K562 (cell line): ENCODE results near the gene SLC6A1. TPM values are rescaled to one million over a fixed set of nuclear protein-coding genes. Genes with fewer than 3 reads are reported as not detected.

Experiments
- ATAC-seq: fragments of 200-7000 bp; cut with Tn5 transposase; 3 replicates; pipeline ENCODE4 v1.9.1; 2020; ENCODE audit warnings: moderate library complexity
- BruUV-seq: library from RNA; stranded (reverse); fragments of 400-500 nt; replicated peaks from 2 replicates; lab custom pipeline; 2021; lab: Mats Ljungman, UMichigan
- CTCF ChIA-PET: fragments of 300-600 bp; formaldehyde crosslinking; extraction: SDS; loops from one replicate; lab custom pipeline; 2021; ENCODE audit warnings: low intra/inter-chr PET ratio; lab: Yijun Ruan, JAX
- POLR2A ChIA-PET: fragments of 300-600, 350-650 bp; sonication (Branson Sonifier 250); formaldehyde crosslinking; extraction: SDS; loops from one replicate; lab custom pipeline; 2021; ENCODE audit warnings: antibody characterized with exemption, inconsistent platforms; lab: Yijun Ruan, JAX
- DNase-seq, 4 experiments: peaks; one replicate each; pipeline versions ENCODE4 v3.0.0 to v3.0.0-alpha.2; 2011 to 2018; ENCODE audit warnings: low spot score in 3 of 4, mixed read lengths in 3 of 4; ENCODE audit errors: extremely low read depth in 1 of 4
- FAIRE-seq: peaks from 2 replicates; lab custom pipeline; 2011; peaks lifted over from hg19 to GRCh38; lab: Jason Lieb, UNC
- H2AFZ ChIP-seq: 2 replicates; pipeline ENCODE4 v1.6.0; 2011; ENCODE audit warnings: low read depth, low read length, control low read depth, inconsistent platforms
- H3K27ac ChIP-seq: fragments of 200-600 bp; 3 replicates; pipeline ENCODE4 v1.8.0; 2011; ENCODE audit warnings: low read depth, mild to moderate bottlenecking, control low read depth, inconsistent platforms, low read length, moderate library complexity, mixed read lengths; ENCODE audit errors: extremely low read depth
- H3K27me3 ChIP-seq, 2 experiments: fragments of 300-600 bp in 1 of 2; 2 replicates in 1 of 2; 3 replicates in 1 of 2; pipeline versions ENCODE4 v1.6.0 to v1.8.0; 2011; ENCODE audit warnings: inconsistent platforms in 2 of 2, low read length in 2 of 2, mild to moderate bottlenecking in 1 of 2, mixed read lengths in 1 of 2, moderate library complexity in 1 of 2; ENCODE audit not compliant: control insufficient read depth in 2 of 2, insufficient read depth in 2 of 2
- H3K36me3 ChIP-seq: fragments of 300-600 bp; 3 replicates; pipeline ENCODE4 v1.8.0; 2011; ENCODE audit warnings: mild to moderate bottlenecking, low read length, inconsistent platforms; ENCODE audit not compliant: control insufficient read depth, insufficient read depth
- H3K4me1 ChIP-seq, 2 experiments: fragments of 200-600 bp in 1 of 2; replicated peaks in 1 of 2; 2 replicates in 1 of 2; 3 replicates in 1 of 2; pipeline versions ENCODE4 v1.5.1 to v1.8.0; 2011; ENCODE audit warnings: inconsistent platforms in 2 of 2, low read length in 2 of 2, mild to moderate bottlenecking in 1 of 2, mixed read lengths in 1 of 2, moderate library complexity in 1 of 2; ENCODE audit not compliant: control insufficient read depth in 2 of 2, insufficient read depth in 2 of 2
- H3K4me2 ChIP-seq: 2 replicates; pipeline ENCODE4 v1.6.1; 2011; ENCODE audit warnings: low read length, control low read depth, inconsistent platforms, mixed read lengths; ENCODE audit not compliant: insufficient read depth
- H3K4me3 ChIP-seq: fragments of 200-600 bp; sonication (generic), shearing (Covaris generic); 2 replicates; pipeline ENCODE4 v1.5.1; 2016; ENCODE audit warnings: control low read depth, inconsistent platforms
- H3K79me2 ChIP-seq: fragments of 200-600 bp; 3 replicates; pipeline ENCODE4 v1.8.0; 2011; ENCODE audit warnings: low read length, inconsistent platforms; ENCODE audit not compliant: control insufficient read depth, insufficient read depth
- H3K9ac ChIP-seq, 2 experiments: 2 replicates each; pipeline versions ENCODE4 v1.6.0 to v1.6.1; 2011; ENCODE audit warnings: low read depth in 2 of 2, low read length in 2 of 2, control low read depth in 1 of 2, inconsistent platforms in 1 of 2, mild to moderate bottlenecking in 1 of 2, mixed read lengths in 1 of 2; ENCODE audit not compliant: insufficient read depth in 1 of 2
- H3K9me1 ChIP-seq: one replicate; pipeline ENCODE4 v1.6.0; 2011; ENCODE audit warnings: inconsistent platforms, mild to moderate bottlenecking, low read length, moderate library complexity; ENCODE audit not compliant: control insufficient read depth, insufficient read depth
- H3K9me3 ChIP-seq: replicated peaks from 2 replicates; pipeline ENCODE4 v1.5.1; 2011; ENCODE audit warnings: low read depth, low read length, inconsistent platforms; ENCODE audit not compliant: control insufficient read depth, insufficient read depth
- H4K20me1 ChIP-seq: replicated peaks from 2 replicates; pipeline ENCODE4 v1.6.1; 2011; ENCODE audit warnings: low read length, inconsistent platforms, mixed read lengths; ENCODE audit not compliant: control insufficient read depth, insufficient read depth
- BCL6 ChIP-seq: fragments of 250-450 bp; sonication (Bioruptor Pico); IDR thresholded peaks from 2 replicates; pipeline ENCODE4 v1.4.0; 2020
- FOXK2 ChIP-seq, 2 experiments: fragments of 450-650 bp; IDR thresholded peaks in 1 of 2; conservative IDR thresholded peaks in 1 of 2; 2 replicates each; pipeline ENCODE4 v1.6.1; 2016; ENCODE audit warnings: low read depth in 2 of 2, mild to moderate bottlenecking in 1 of 2
- NFE2 ChIP-seq: IDR thresholded peaks from 2 replicates; pipeline ENCODE4 v1.6.1; 2014; ENCODE audit warnings: antibody characterized with exemption, low read depth
- NFIC ChIP-seq: fragments of 450-650 bp; IDR thresholded peaks from 2 replicates; pipeline ENCODE4 v1.6.1; 2017; ENCODE audit warnings: mild to moderate bottlenecking, inconsistent platforms
- NFIX ChIP-seq: fragments of 250-450 bp; sonication (Bioruptor Pico); IDR thresholded peaks from 2 replicates; pipeline ENCODE4 v1.4.0; 2020; ENCODE audit warnings: low read depth, mild to moderate bottlenecking, moderate library complexity
- NR3C1 ChIP-seq: sonication (generic); formaldehyde crosslinking; IDR thresholded peaks from 2 replicates; pipeline ENCODE4 v1.8.1; 2022; ENCODE audit warnings: missing genetic modification reagents
- POLR2AphosphoS2 ChIP-seq: IDR thresholded peaks from 2 replicates; pipeline ENCODE4 v1.6.1; 2012; ENCODE audit warnings: low read length, improper control_type of control experiment
- SNAPC5 ChIP-seq: fragments of 250-450 bp; sonication (Bioruptor Pico); IDR thresholded peaks from 2 replicates; pipeline ENCODE4 v1.8.0; 2021; ENCODE audit warnings: moderate library complexity, mild to moderate bottlenecking, inconsistent platforms
- USF2 ChIP-seq: sonication (generic); formaldehyde crosslinking; IDR thresholded peaks from 2 replicates; pipeline ENCODE4 v1.5.0; 2020; ENCODE audit warnings: missing genetic modification reagents
- WHSC1 ChIP-seq: IDR thresholded peaks from one replicate; pipeline ENCODE4 v1.6.1; 2012; ENCODE audit warnings: low read length, control low read depth, inconsistent platforms
- WGBS: fragments of 100-300 bp; shearing (Covaris generic); methylation state at CpG from one replicate; pipeline ENCODE4 v1.1.6; 2016; ENCODE audit warnings: low coverage, mixed read lengths; ENCODE audit not compliant: insufficient coverage; ENCODE audit errors: missing lambda C conversion rate; 5-methylcytosine and 5-hydroxymethylcytosine counted together
- in situ Hi-C: fragments of 300-500 bp; cut with MboI; formaldehyde crosslinking; loops from 4 replicates; pipeline ENCODE4 v1.15.0; 2018; ENCODE audit warnings: inconsistent platforms, mixed read lengths
- intact Hi-C: fragments of 100-400 bp; cut with micrococcal nuclease; formaldehyde crosslinking; loops from 2 replicates; pipeline ENCODE4 v1.14.2; 2022
- polyA plus RNA-seq, 8 experiments: library from polyadenylated mRNA; depleted of rRNA in 4 of 8; stranded (reverse) in 5 of 8; unstranded in 3 of 8; fragments of >200 nt; fragmentation: Nextera tagmentation in 2 of 8; fragmentation: Illumina TruSeq in 1 of 8; extraction: Ambion mirVana in 2 of 8; extraction: Trizol in 1 of 8; gene quantifications; 2 replicates each; pipeline versions ENCODE4 v1.2.1 to v1.2.3, GENCODE V29; 2011 to 2014; ENCODE audit warnings: inconsistent platforms in 1 of 8, missing spikeins in 1 of 8
- total RNA-seq, 7 experiments: library from RNA; depleted of rRNA in 6 of 7; stranded (reverse); fragments of >200 nt in 6 of 7; fragmentation: Illumina TruSeq in 2 of 7; extraction: Trizol in 2 of 7; gene quantifications; 2 replicates each; pipeline versions ENCODE4 v1.2.1 to v1.2.3, GENCODE V29; 2011 to 2021; ENCODE audit warnings: low replicate concordance in 1 of 7

Gene SLC6A1
- total and polyA plus RNA-seq, 9 of the 15 experiments (the other 6 are each of a cell fraction or from before 2014, with no cell fraction given), result not detected

GRCh38 chr3:11009898-11010297 is 17.4 kb downstream of the SLC6A1 start (continued):
- TF ChIP-seq BCL6 (CRISPR knock-in tag) (no peak), NFE2 (no peak), POLR2AphosphoS2 (no peak), USF2 (no peak)

GRCh38 chr3:11010426-11011165 is 18.0 kb downstream of the SLC6A1 start:
- H3K36me3 ChIP-seq, result no peaks in the 10 kb centered on the region
- WGBS, result 2% methylated on average over 15 of the region's 15 CpGs
- no peak overlapping the region for H3K27ac ChIP-seq
- no TSS peak for BruUV-seq
- in situ Hi-C loops (no loop called here), intact Hi-C loops (no loop called here)
- no peaks in the 10 kb centered on the region for H3K79me2 ChIP-seq
- no peak overlapping the region for H3K4me2 ChIP-seq
- H3K4me3 ChIP-seq, result no peak overlapping the region
- no peaks in the 10 kb centered on the region for H3K4me1 ChIP-seq
- peaks cover 43 to 76% of the 10 kb centered on the region in 2 experiments for H3K27me3 ChIP-seq
- DNase-seq (no peak), ATAC-seq (no peak), FAIRE-seq (no peak)
- H3K9me3 ChIP-seq, result no peaks in the 10 kb centered on the region
- peaks cover 5% of the 10 kb centered on the region; the same call in 1 of the 2 replicates for H4K20me1 ChIP-seq
- H2AFZ ChIP-seq, result no peak overlapping the region
- TF ChIP-seq NFIX (CRISPR knock-in tag) (0 out of 2 replicates have a peak, but pooled peaks have one; percentile 24), NR3C1 (CRISPR knock-in tag) (no peak), FOXK2 (conservative IDR thresholded peaks at IDR 0.05 in 1 of 2, IDR thresholded peaks at IDR 0.05 in 1 of 2; ENCODE audit: low read depth in 2 of 2) (no peak), NFIC (peak; percentile 77), WHSC1 (no peak), SNAPC5 (CRISPR knock-in tag) (no peak)
- ChIA-PET POLR2A (no interaction called here), CTCF (no interaction called here)
- H3K9me1 ChIP-seq, result no peaks in the 10 kb centered on the region
- peak overlapping the region in 1 of 2 experiments; percentile 29; a peak in 1 of 4 replicates for H3K9ac ChIP-seq
